ENCODE measurements around the gene TAF15.

Gene TAF15

DNA sequence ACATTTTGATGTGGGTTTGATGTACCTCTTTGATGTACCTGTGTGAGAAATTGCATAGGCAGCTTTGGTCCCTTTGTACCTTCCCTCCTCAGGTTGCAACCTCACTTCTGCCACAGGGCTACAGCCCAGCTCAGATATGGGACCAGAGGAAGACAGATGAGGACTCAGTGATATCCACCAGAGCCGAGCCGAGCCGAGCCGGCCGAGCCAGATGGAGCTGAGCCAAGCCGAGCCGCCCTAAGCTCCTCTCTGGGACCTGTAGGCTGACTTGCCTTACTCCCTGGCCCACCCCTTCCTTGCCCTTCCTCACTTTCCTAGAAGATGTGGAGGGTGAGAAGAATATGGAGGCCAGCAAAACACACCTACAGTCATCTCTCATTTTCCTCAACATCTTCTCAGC is 55.6 kb downstream of the TAF15 start:
- no peak for DNase-seq
- in situ Hi-C loops (cut with HindIII; ENCODE audit: low pct_ligation_motif_present, low pct_unique_long_range_greater_than_20kb, low sequenced_read_pairs) = no loop called here

DNA sequence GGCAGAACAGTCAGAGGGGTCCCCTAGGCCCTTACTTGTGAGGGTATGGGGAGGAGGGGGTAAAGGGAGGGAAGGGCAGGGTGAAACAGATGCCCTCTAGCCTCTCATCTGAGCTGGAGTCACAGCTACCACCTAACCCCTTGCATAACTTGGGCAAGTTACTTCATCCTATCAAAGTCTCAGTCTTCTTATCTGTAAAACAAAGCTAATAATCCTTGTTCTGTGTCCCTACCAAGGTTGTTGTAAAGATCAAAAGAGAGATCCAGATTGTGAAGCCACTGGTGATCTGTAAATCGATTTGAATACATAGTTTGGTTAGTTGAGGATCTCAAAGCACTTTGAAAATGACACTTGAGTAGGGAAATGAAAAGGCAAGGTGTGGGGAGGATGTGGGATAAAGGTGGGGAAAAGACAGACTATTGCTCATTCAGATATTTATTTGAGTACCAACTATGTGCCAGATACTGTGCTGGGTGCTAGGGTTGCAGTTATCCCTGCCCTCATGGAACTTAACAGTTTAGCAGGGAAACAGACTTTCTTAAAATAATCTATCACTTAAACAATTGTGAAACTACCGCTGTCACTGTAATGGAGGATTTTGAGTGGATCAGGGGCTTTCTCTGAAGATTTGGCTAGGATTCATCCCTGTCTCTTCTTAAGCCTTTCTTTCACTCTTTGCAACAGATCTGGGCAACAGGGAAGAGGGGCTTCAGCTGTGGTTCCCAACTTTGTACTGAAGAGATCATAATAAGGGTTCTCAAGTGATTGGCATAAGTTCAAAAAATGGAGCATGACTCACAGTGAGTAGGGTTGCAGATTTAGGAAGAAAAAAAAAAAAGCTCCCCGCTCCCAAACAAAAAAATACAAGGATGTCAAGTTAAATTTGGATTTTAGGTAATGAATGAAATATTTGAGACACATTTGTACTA is 56.4 kb downstream of the TAF15 start:
- in situ Hi-C loops (cut with HindIII; ENCODE audit: low pct_ligation_motif_present, low pct_unique_long_range_greater_than_20kb, low sequenced_read_pairs) = no loop called here

DNA sequence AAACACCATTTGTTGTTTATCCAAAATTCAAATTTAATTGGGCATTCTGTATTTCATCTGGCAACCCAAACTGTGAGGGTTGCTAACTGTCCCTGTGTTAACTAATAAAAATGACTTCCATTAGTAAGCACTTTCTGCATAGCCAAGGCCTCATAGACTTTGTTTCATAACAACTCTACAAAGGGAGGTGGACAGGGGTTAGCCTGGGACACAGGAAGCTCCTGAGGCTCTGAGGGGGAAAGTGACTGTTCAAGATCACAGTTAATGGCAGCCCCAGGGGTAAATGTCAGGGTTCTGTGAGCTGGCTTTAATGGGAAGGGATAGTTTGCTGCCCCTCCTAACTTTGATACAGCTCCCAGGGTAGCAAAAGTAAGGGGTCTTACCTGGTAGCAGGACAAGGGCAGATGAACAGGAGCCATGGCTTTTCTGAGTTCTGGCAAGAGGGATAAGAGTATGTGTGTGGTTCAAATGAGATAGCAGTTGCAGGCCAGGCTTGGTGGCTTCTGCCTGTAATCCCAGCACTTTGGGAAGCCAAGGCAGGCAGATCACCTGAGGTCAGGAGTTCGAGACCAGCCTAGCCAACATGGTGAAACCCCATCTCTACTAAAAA is 57.2 kb downstream of the TAF15 start:
- DNase-seq = no peak

More for the DNA sequence above, 56.4 kb downstream of the TAF15 start:
- DNase-seq = no peak

DNA sequence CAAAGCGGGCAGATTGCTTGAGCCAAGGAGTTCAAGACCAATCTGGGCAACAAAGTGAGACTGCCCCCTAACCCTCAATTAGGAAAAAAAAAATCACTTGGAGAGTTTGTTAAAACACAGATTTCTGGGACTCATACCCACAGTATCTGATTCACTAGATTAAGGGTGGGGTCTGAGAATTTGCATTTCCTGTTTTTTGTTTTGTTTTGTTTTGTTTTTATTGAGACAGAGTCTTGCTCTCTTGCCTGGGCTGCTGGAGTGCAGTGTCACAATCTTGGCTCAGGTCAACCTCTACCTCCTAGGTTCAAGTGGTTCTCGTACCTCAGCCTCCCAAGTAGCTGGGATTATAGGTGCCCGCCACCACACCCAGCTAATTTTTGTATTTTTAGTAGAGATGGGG is 58.3 kb downstream of the TAF15 start:
- no peak for DNase-seq
- in situ Hi-C loops (cut with HindIII; ENCODE audit: low pct_ligation_motif_present, low pct_unique_long_range_greater_than_20kb, low sequenced_read_pairs) = no loop called here

More for the DNA sequence above, 57.2 kb downstream of the TAF15 start:
- in situ Hi-C loops (cut with HindIII; ENCODE audit: low pct_ligation_motif_present, low pct_unique_long_range_greater_than_20kb, low sequenced_read_pairs) = no loop called here

DNA sequence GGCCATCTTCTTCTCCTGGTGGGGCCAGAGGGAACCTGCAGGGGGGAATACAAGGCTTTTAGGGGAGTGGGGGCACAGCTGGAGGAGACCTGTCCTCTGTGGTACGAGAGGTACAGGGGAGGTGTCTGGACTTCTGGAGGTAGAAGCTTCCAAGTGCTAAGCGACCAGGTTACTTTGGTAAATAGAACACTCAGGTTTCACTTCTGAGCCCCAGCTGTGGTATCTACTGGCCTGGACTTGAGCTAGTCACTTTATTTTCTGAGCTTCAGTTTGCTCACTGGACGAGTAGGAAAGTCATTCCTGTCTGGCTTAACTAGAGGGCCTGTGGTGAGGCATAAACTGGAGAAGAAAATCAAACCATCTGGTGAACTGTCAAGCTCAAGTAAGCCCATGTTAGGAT is 59.5 kb downstream of the TAF15 start, which contains the start of gene HEATR9:
HEATR9 (minus strand) TSS at position 155 of the 400 bp plus-strand sequence; CDS start at position 6, 149 bp downstream.
- in situ Hi-C loops (cut with HindIII; ENCODE audit: low pct_ligation_motif_present, low pct_unique_long_range_greater_than_20kb, low sequenced_read_pairs) = no loop called here
- DNase-seq = no peak

DNA sequence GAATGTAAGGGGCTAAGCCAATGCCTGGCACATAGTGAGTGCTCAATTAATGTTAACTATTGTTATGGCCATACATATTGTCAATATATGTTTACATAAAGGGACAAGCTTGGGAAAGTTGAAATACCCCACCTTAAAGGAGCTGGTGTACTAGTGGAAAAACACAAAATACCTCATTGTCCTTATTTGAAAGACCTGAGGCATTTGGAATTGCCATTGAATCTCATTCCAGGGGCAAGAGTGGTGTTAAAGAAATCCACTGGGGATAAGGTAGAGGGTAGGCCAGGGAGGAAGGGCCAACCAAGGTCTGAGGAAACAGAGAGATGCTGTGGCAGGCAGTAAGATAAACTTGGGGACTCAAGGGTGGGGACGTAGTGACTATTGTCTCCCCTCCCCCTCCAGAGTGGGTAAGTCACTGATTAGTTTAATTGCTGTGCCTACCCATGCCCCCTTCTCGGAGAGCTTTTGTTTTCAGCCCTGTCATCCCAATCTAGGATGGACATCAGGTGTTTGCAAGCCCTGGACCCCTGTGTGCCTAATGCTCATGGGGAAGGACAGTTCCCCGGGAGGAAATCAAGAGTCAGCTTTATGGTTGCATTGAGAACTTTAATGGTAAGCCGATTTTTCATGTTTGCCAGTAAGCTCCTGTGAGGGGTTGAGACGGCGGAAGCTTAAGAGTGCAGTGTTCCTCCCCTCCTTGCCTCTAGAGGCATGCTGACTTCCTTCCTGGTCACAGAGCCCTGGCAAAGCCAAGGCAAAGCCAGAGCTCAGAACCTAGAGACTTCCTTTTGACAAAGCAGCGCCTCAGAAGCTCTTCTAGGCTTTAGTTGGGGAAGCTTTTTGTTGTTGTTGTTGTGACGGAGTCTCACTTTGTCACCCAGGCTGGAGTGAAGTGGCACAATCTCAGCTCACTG is 61.9 kb downstream of the TAF15 start:
- DNase-seq = no peak
- in situ Hi-C loops (cut with HindIII; ENCODE audit: low pct_ligation_motif_present, low pct_unique_long_range_greater_than_20kb, low sequenced_read_pairs) = no loop called here

DNA sequence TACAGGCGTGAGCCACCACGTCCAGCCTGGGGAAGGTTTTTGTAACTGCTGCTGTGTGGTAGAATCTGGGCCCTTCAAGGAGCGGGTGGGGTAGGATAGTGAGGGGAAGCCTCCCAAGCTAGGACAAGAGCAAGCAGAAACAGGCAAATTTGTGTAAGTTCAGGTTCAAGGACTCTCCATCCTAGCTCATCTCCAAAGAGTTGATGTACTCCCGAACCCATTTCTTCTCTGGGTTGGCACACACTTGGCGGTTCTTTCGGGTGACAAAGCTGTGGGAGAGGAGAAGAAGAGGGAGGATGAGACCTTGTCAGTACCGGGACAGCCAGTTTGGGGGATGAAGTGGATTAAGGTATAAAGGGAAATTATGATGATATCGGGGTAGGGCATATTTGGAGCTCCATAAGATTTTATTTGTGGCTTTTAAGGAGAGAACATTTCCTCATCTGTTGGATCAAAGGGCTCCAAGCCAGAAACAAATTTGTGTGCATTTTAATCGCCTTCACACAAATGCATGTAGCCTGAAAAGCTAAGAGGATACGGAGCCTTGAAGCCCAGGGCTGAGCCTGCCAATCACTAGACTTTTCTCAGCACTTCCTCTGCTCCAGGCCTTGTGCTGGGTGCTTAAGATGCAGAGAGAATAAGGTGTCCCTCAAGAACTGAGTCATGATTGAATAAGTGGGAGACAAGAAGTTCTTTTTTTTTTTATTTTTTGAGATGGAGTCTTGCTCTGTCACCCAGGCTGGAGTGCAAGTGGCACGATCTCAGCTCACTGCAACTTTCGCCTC is 63.1 kb downstream of the TAF15 start:
- no peak for DNase-seq
- in situ Hi-C loops (cut with HindIII; ENCODE audit: low pct_ligation_motif_present, low pct_unique_long_range_greater_than_20kb, low sequenced_read_pairs) = no loop called here

DNA sequence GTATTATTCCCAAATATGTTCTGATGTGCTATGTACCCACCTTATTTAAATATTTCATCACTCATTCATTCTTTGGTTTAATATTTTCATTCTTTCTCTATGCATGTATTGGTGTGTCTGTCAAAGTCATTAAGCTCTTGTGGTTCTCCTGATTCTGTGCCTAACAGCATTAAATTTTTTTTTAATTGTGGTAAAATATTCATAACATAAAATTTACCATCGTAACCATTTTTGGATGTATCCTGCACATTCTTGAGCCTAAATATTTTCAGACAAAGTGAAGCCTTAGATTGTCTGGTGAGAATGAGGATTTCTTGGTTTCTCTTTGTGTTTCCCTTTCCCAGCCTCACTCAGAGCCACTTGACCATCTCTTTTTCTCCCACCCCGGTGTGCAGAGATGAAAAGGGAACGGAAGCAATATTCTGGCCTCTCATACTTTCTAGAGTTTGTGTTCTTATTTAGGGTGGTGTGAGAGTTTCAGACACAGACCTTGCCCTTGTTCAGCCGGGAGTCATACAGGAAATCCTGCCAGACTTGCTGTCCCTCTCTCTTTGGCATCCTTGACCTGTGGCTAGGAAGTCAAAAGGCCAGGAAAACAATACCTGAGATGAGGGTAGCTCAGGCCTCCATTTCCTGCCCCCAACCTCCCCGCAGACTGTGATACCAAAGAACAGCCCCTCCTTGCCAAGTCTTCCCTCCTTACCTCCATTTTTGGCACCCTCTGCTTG is 66.0 kb downstream of the TAF15 start:
- DNase-seq = no peak
- in situ Hi-C loops (cut with HindIII; ENCODE audit: low pct_ligation_motif_present, low pct_unique_long_range_greater_than_20kb, low sequenced_read_pairs) = no loop called here

DNA sequence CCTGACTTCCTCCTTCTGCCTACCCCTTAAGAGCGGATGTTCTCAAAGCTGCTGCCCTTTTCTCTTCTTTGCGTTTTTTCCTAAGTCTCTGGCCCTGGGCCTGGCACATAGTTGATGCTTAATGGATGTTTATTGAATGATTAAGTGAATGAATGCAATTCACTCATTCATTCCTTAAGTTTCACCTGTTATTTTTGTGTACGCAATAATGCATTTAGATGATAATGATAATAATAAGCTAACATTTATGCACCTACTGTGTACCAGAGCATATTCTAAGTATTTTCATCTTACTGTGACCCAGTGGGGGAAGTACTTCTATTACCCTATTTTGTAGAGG is 66.5 kb downstream of the TAF15 start:
- no peak for DNase-seq
- in situ Hi-C loops (cut with HindIII; ENCODE audit: low pct_ligation_motif_present, low pct_unique_long_range_greater_than_20kb, low sequenced_read_pairs) = no loop called here

DNA sequence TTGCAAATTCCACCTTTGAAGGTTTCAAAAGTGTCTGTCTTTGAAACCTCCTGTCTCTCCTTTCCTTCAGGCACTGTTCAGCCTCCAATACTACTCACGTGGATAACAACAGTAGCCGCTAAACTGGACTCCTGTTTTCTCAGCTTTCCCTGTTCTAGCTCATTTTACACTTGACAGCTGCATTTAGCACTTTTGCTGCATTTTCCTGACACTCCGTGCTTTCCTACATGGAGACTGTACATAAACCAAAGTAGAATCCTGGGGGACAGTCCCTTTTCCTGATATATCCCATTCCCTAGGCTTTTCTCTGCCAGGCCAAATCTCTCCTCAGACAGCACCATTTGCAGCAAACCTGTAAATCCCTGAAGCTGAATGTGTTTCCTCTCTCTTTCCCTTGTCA is 67.2 kb downstream of the TAF15 start:
- in situ Hi-C loops (cut with HindIII; ENCODE audit: low pct_ligation_motif_present, low pct_unique_long_range_greater_than_20kb, low sequenced_read_pairs) = no loop called here
- no peak for DNase-seq

DNA sequence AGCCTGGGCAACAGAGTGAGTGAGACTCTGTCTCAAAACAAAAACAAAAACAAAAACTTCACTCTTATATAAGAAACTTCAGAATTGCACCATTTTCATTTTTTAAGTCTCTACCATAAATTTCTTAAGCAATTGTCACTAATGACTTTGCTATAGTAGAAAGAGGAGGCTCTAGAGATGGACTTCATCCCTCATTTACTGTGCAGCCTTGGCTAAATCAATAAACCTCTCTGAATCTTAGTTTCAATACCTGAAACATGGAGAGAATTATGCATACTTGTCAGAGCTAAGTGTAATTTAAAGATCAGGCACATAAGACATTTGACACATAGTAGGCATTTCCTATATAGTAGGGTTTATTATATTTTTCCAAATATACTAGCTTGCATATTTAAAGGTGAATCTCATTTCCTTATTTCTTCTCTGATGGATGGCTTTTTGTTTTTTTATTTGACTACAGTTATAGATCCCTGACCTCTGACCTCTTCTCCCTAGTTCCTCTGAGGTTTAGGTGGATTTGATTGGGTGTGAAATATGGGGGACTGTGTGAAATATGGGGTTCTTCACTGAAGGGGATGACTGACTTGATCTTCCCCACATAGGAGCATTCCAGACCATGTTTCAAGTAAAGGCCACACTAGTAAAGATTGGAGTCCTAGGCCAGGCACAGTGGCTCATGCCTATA is 68.2 kb downstream of the TAF15 start:
- no peak for DNase-seq
- in situ Hi-C loops (cut with HindIII; ENCODE audit: low pct_ligation_motif_present, low pct_unique_long_range_greater_than_20kb, low sequenced_read_pairs) = no loop called here

DNA sequence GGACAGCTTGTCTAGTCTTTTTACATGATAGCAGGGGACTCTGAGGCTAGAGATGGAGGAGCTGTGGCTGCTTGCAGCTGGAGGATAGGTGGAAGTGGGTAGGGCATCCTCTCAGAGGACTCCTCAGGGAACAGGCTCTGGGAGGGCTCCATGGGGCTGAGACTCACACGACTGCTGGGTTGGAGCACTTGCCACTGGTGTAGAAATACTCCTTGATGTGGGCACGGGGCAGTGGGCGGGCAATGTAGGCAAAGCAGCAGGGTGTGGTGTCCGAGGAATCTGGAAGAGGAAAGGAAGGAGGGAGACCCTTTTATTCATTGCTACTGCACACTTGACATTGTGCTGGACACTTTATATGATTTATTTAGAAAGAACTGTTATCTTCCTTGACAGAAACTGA is 69.1 kb downstream of the TAF15 start:
- in situ Hi-C loops (cut with HindIII; ENCODE audit: low pct_ligation_motif_present, low pct_unique_long_range_greater_than_20kb, low sequenced_read_pairs) = no loop called here
- DNase-seq = no peak

DNA sequence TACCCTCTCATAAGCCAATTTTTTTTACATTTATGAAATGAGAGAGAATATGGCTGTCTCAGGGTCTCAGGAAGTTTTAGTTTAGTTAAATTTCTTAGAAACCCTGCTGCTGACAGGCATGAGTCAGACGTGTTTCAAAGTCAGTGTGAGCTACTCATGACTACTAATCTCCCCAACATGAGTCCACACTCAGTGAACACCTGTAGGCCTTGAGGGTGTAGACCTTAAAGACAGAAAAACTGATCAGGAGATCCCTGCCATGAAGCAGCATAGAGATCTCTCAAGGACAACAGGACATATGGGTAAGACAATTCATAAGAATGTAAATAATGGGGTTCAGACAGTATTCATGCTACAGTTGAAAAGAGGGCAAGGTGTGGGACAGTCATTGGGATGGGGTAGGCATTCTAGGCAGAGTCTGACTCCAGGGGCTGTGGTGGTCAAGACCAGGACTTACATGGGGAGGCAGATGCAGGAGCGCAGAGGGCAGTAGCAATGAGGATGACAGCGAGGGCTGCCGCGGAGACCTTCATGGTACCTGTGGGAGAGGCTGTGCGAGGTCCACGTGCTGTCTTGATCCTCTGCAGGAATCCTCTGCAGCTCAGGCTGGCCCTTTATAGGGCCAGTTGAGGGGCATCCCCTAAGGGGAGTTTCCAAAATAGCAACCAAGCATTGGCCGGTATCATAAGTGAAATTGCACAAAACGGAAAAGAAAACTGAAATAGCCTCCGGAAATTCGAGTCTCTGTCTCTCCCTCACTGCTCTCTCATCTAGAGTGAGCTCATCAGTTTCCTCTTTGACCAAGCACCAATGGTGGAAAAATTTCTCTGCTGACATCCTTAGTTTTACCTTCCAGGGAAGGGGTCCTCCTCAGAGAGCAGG is 70.7 kb downstream of the TAF15 start, which contains the start of gene CCL5:
CCL5 (minus strand) TSS at position 588 of the 882 bp plus-strand sequence.
- in situ Hi-C loops (cut with HindIII; ENCODE audit: low pct_ligation_motif_present, low pct_unique_long_range_greater_than_20kb, low sequenced_read_pairs) = no loop called here
- DNase-seq = no peak

DNA sequence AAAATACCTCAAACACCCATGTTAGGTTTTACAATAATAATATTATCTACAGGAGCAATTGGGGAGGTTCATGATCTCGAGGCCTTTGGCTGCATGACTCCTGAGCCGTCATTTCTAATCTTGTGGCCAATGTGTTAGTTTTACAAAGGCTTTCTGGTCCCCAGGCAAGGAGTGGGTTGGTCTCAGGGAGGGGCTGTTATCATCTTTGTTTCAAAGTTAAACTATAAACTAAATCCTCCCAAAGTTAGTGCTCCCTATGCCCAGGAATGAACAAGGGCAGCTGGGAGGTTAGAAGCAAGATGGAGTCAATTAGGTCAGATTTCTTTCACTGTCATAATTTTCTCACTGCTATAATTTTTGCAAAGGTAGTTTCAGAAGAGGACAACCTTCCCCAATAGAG is 80.0 kb downstream of the TAF15 start:
- no peak for DNase-seq
- in situ Hi-C loops (cut with HindIII; ENCODE audit: low pct_ligation_motif_present, low pct_unique_long_range_greater_than_20kb, low sequenced_read_pairs) = no loop called here

DNA sequence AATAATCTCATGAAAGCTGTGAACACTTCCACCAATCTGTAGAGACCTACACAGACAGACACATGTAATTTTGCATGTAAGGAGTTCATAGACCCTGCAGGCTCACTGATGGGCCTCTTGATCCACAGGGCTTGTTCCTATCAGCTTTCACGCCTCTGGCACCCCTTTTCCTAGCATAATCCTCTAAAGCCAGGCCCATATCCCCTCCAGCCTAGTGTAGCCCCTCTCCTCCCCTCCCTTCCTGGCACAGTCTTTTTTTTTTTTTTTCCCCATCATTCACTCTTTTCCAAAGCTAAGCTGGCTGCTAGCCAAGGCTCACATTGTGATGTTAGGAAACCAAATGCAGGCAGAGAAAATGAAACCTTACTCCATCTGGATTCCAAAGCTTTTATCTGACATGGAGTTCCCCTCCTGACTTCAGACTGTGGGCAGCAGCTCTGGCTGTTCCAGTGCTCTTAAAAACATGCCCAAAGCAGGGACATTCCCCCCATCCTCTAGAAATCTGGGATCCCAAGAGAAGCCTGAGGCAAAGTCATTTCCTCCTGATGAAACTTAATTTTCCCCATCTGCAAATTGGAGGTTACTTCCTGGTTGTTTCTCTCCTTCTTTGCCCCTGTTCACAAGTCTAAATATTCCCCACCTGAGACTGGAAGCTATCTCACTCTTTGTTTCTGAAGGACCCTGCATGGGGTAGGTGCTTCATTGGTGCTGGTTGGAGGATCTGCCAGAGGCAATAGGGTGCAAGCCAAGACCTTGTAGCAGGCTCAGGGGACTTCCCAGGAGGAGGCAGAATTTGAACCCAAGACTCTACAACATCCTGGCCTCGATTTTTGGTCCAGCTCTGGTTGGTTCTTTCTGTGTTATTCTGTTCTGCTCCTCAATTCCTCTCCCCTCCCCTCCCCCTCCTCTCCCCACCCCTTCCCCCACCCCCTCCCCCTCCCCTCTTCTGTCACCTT is 80.8 kb downstream of the TAF15 start:
- in situ Hi-C loops (cut with HindIII; ENCODE audit: low pct_ligation_motif_present, low pct_unique_long_range_greater_than_20kb, low sequenced_read_pairs) = no loop called here
- DNase-seq = no peak
